K562 (cell line): ENCODE results near the gene ERLIN1.

Source experiments
- SREBF1 ChIP-seq: fragments of 150-350 bp; IDR thresholded peaks from 2 replicates; pipeline ENCODE4 v1.6.1; 2014; ENCODE audit warnings: antibody characterized with exemption, low read depth, low read length, borderline replicate concordance
- ZC3H4 ChIP-seq: sonication (generic); formaldehyde crosslinking; IDR thresholded peaks from 2 replicates; pipeline ENCODE4 v1.9.0; 2021; ENCODE audit warnings: missing genetic modification reagents, borderline replicate concordance
- ZNF175 ChIP-seq: fragments of 200-800 bp; sonication (Bioruptor generic); IDR thresholded peaks from 2 replicates; pipeline ENCODE4 v1.6.1; 2016; ENCODE audit warnings: low read depth, mild to moderate bottlenecking, missing genetic modification characterization, missing compliant biosample characterization
- ZNF695 ChIP-seq: fragments of 450-650 bp; formaldehyde crosslinking; IDR thresholded peaks from 2 replicates; pipeline ENCODE4 v1.4.0; 2020; ENCODE audit warnings: mild to moderate bottlenecking, moderate library complexity
- TF ChIP-seq, protein P1 (sequence below), 3 experiments: IDR thresholded peaks in 2 of 3; conservative IDR thresholded peaks in 1 of 3; 2 replicates each; pipeline ENCODE4 v1.5.1; 2011 to 2012; ENCODE audit warnings: low read length in 3 of 3, mild to moderate bottlenecking in 3 of 3, control low read depth in 2 of 3, improper control_type of control experiment in 1 of 3, inconsistent platforms in 1 of 3, low read depth in 1 of 3, mixed read lengths in 1 of 3, moderate library complexity in 1 of 3; ENCODE audit not compliant: insufficient read depth in 2 of 3
- TF ChIP-seq, protein P2 (sequence below): sonication (generic); formaldehyde crosslinking; IDR thresholded peaks from 2 replicates; pipeline ENCODE4 v1.8.0; 2022; ENCODE audit warnings: missing genetic modification reagents, mild to moderate bottlenecking, borderline replicate concordance
- TF ChIP-seq, protein P3 (sequence below): fragments of 250-450 bp; sonication (Bioruptor Pico); IDR thresholded peaks from 2 replicates; pipeline ENCODE4 v1.8.0; 2022; ENCODE audit warnings: moderate library complexity, mild to moderate bottlenecking, inconsistent platforms

DNA sequence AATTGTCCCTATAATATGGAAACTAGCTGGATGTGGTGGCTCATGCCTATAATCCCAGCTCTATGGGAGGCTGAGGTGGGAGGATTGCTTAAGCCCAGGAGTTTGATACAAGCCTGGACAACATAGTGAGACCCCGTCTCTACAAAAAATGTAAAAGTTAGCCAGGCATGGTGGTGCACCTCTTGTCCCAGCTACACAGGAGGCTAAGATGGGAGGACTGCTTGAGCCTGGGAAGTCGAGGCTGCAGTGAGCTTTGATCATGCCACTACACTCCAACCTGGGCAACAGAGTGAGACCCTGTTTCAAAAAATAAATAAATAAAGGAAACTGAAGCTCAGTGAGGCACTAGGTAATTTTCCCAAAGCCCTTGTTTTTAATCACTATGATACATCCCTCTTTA lies 15.7 kb upstream of the ERLIN1 start:
- TF ChIP-seq, protein P1, sequence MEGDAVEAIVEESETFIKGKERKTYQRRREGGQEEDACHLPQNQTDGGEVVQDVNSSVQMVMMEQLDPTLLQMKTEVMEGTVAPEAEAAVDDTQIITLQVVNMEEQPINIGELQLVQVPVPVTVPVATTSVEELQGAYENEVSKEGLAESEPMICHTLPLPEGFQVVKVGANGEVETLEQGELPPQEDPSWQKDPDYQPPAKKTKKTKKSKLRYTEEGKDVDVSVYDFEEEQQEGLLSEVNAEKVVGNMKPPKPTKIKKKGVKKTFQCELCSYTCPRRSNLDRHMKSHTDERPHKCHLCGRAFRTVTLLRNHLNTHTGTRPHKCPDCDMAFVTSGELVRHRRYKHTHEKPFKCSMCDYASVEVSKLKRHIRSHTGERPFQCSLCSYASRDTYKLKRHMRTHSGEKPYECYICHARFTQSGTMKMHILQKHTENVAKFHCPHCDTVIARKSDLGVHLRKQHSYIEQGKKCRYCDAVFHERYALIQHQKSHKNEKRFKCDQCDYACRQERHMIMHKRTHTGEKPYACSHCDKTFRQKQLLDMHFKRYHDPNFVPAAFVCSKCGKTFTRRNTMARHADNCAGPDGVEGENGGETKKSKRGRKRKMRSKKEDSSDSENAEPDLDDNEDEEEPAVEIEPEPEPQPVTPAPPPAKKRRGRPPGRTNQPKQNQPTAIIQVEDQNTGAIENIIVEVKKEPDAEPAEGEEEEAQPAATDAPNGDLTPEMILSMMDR (IDR thresholded peaks at IDR 0.05 in 2 of 3, conservative IDR thresholded peaks at IDR 0.05 in 1 of 3; ENCODE audit: insufficient read depth in 2 of 3, low read depth in 1 of 3, low read length in 3 of 3): no peak
- TF ChIP-seq SREBF1 (no peak), ZNF175 (CRISPR knock-in tag) (no peak), ZC3H4 (CRISPR knock-in tag) (no peak), ZNF695 (CRISPR knock-in tag) (no peak)
- TF ChIP-seq, protein P2, sequence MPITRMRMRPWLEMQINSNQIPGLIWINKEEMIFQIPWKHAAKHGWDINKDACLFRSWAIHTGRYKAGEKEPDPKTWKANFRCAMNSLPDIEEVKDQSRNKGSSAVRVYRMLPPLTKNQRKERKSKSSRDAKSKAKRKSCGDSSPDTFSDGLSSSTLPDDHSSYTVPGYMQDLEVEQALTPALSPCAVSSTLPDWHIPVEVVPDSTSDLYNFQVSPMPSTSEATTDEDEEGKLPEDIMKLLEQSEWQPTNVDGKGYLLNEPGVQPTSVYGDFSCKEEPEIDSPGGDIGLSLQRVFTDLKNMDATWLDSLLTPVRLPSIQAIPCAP (CRISPR knock-in tag): no peak
- TF ChIP-seq, protein P3, sequence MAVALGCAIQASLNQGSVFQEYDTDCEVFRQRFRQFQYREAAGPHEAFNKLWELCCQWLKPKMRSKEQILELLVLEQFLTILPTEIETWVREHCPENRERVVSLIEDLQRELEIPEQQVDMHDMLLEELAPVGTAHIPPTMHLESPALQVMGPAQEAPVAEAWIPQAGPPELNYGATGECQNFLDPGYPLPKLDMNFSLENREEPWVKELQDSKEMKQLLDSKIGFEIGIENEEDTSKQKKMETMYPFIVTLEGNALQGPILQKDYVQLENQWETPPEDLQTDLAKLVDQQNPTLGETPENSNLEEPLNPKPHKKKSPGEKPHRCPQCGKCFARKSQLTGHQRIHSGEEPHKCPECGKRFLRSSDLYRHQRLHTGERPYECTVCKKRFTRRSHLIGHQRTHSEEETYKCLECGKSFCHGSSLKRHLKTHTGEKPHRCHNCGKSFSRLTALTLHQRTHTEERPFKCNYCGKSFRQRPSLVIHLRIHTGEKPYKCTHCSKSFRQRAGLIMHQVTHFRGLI (CRISPR knock-in tag): no peak
